Diencephalon (tissue), 1 donor: Measurements from ENCODE around the gene IBTK. TPM values are rescaled to one million over a fixed set of nuclear protein-coding genes. Genes with fewer than 3 reads are reported as not detected.

ENCODE experiments used
- small RNA-seq: library from RNA; depleted of rRNA; stranded (forward); fragments of <200 nt; gene quantifications from one replicate; pipeline ENCODE3, GENCODE V24; 2014
- total RNA-seq: library from RNA; depleted of rRNA; stranded (reverse); fragments of >200 nt; gene quantifications from one replicate; pipeline ENCODE4 v1.2.3, GENCODE V29; 2014

Gene IBTK
- 80.0 TPM for total RNA-seq

GRCh38 chr6:82247505-82248272 lies at the start of gene IBTK:
Gene IBTK (minus strand): TSS chr6:82247744. CDS start chr6:82240486, 7,258 bp downstream.

Small RNA genes lying within 50 kb of the gene (small RNA-seq; reads per million reads assigned to genes)
- gene RNU6-130P, result not detected

Other genes with a start within 250 kb of the IBTK start
- gene TPBG, start 116.1 kb upstream of the IBTK start, total RNA-seq, result 7.2 TPM